ENCODE results near the gene CPNE7.

- TF ChIP-seq SMARCA5 (IDR thresholded peaks at IDR 0.05) (no peak), CTCF (IDR thresholded peaks at IDR 0.05 in 2 of 3, conservative IDR thresholded peaks at IDR 0.05 in 1 of 3; ENCODE audit: insufficient read depth in 2 of 3, low read depth in 1 of 3, low read length in 3 of 3) (no peak)
Measured at GRCh38 chr16:89633064-89633631, 57.6 kb downstream of the CPNE7 start.

Measured in K562 (cell line).